ENCODE results near the gene UBA3. TPM values are rescaled to one million over a fixed set of nuclear protein-coding genes. Genes with fewer than 3 reads are reported as not detected.

UBA3 gene
- total and polyA plus RNA-seq, 10 of the 15 experiments (the other 5 are each of a cell fraction or from before 2014, with no cell fraction given), result 72.9 to 131 (median 102) TPM

DNA sequence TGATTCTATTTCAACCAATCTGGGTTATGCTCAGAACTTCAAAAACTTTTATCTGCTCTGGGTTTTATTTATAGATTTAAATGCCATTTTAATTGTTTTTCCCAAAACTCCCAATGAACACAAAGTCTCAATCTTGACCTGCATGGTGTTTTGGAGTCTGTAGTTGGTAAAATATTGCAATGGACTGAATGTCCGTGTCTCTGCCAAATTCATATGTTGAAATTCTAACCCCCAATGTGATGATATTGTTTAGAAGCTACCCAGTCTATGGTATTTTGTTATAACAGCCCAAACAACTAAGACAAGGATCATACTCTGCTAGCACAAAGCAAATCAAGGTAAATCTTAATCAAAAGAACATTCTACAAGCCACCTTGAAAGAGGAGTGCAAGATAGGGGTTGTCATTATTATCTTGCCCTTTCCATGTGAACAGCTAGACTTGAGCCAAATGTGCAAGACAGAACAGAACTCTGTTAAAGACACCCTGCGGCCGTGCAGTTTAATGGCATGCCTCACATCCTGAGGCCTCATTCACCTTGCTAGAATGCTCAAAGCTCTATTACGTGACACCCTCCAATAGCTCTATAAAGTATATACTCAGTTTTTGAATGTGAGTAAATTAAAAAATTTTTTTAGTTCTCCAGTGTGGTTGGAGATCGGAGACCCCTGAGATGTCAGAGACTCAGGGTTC lies 74.2 kb downstream of the UBA3 start:
- SMC1A ChIA-PET (ENCODE audit: uncharacterized antibody, unreplicated experiment), result interaction anchor here (1.0 kb wide), 1 partner anchor 100 kb away, joined by 3 read pairs; no protein-coding TSS in a partner anchor

DNA sequence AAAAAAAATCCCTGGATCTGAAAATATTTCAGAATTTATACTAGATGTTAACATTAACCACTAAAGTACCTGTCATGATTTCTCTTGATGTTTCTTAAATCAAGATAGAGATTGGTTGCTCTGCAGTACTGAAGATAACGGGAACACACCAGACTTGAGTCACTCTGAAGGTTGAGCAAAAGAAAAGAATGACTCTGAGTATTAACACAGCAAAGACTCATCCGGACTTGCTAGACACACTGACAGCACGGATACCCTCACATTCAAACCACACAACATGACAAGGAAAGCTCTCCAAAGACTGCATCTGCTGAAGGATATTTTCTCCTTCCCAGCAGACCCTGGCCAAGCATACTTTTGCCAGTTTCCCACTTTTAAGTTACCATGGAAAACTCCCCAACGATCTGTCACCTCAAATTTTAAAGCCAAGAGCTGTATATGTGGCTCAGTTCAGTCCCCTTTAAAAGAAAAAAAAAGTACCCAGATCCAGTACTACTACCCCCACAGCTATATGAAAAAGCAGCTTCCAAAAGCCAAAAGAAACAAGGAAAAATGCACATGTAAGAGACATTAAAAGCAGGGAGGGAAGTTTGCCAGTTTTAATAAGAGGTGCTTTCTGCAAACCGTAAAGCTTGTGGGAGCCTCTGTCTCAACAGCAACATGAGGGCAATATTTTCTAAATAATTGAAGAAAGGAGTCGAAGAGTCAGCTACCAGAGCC lies 74.9 kb downstream of the UBA3 start:
- FAIRE-seq (no peak), DNase-seq (ENCODE audit: low read depth, low spot score) (no peak), ATAC-seq (no peak)
- Histone ChIP-seq H3K4me1 (ENCODE audit: control insufficient read depth, insufficient read depth, low read length) (no peaks in the 10 kb centered on the region), H4K20me1 (ENCODE audit: control insufficient read depth, insufficient read depth) (no peaks in the 10 kb centered on the region), H3K4me2 (ENCODE audit: control insufficient read depth, insufficient read depth) (no peak overlapping the region), H3K79me2 (ENCODE audit: control insufficient read depth, insufficient read depth, low read length) (no peaks in the 10 kb centered on the region), H3K27ac (ENCODE audit: control insufficient read depth, insufficient read depth) (no peak overlapping the region), H3K27me3 (replicated peaks in 1 of 2; ENCODE audit: control insufficient read depth in 2 of 2, insufficient read depth in 2 of 2, low read length in 1 of 2) (no peaks in the 10 kb centered on the region), H2AFZ (ENCODE audit: control insufficient read depth, low read depth, low read length) (no peak overlapping the region), H3K9ac (ENCODE audit: control insufficient read depth, insufficient read depth, low read length) (no peak overlapping the region), H3K9me3 (replicated peaks; ENCODE audit: control insufficient read depth, insufficient read depth, low read length) (no peaks in the 10 kb centered on the region), H3K4me3 (no peak overlapping the region), H3K36me3 (ENCODE audit: control insufficient read depth in 2 of 2, insufficient read depth in 2 of 2, low read length in 1 of 2) (no peaks in the 10 kb centered on the region; a peak in 2 of 4 replicates)
- ChIA-PET SMC1A (ENCODE audit: uncharacterized antibody, unreplicated experiment) (interaction anchor here (1.0 kb wide), 1 partner anchor 101 kb away, joined by 3 read pairs; no protein-coding TSS in a partner anchor), CTCF (interaction anchor here (0.7 to 1.5 kb wide), 3 partner anchors 19 to 83 kb away, joined by 3 read pairs; no protein-coding TSS in a partner anchor), POLR2A (no interaction called here), RAD21 (ENCODE audit: unreplicated experiment) (no interaction called here)
- no TSS peak for BruUV-seq (replicated peaks)
- intact Hi-C loops (cut with micrococcal nuclease; ENCODE audit: unreplicated experiment), result no loop called here
- in situ Hi-C loops (cut with MboI), result no loop called here
- WGBS (ENCODE audit: insufficient coverage, insufficient replicate concordance, low lambda C conversion rate, missing lambda C conversion rate), result 84% methylated on average over 6 of the region's 6 CpGs
- TF ChIP-seq CREB1 (IDR thresholded peaks at IDR 0.05; ENCODE audit: low read depth) (no peak), SIX5 (IDR thresholded peaks at IDR 0.05; ENCODE audit: low read depth, low read length, severe bottlenecking) (no peak), CTCF (IDR thresholded peaks at IDR 0.05 in 2 of 3, conservative IDR thresholded peaks at IDR 0.05 in 1 of 3; ENCODE audit: control insufficient read depth in 2 of 3, extremely low read depth in 1 of 3, insufficient read depth in 1 of 3, low read depth in 3 of 3, low read length in 3 of 3) (no peak), STAT3 (IDR thresholded peaks at IDR 0.05; ENCODE audit: low read depth, low read length) (no peak), EGR1 (IDR thresholded peaks at IDR 0.05; ENCODE audit: borderline replicate concordance in 1 of 2, low read depth in 2 of 2, low read length in 2 of 2) (no peak), FOXK2 (IDR thresholded peaks at IDR 0.05) (no peak), GATAD2B (conservative IDR thresholded peaks at IDR 0.05; ENCODE audit: low read depth) (no peak)
- TF ChIP-seq, protein P1, sequence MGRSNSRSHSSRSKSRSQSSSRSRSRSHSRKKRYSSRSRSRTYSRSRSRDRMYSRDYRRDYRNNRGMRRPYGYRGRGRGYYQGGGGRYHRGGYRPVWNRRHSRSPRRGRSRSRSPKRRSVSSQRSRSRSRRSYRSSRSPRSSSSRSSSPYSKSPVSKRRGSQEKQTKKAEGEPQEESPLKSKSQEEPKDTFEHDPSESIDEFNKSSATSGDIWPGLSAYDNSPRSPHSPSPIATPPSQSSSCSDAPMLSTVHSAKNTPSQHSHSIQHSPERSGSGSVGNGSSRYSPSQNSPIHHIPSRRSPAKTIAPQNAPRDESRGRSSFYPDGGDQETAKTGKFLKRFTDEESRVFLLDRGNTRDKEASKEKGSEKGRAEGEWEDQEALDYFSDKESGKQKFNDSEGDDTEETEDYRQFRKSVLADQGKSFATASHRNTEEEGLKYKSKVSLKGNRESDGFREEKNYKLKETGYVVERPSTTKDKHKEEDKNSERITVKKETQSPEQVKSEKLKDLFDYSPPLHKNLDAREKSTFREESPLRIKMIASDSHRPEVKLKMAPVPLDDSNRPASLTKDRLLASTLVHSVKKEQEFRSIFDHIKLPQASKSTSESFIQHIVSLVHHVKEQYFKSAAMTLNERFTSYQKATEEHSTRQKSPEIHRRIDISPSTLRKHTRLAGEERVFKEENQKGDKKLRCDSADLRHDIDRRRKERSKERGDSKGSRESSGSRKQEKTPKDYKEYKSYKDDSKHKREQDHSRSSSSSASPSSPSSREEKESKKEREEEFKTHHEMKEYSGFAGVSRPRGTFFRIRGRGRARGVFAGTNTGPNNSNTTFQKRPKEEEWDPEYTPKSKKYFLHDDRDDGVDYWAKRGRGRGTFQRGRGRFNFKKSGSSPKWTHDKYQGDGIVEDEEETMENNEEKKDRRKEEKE (IDR thresholded peaks at IDR 0.05), result no peak

More for the DNA sequence above, 74.2 kb downstream of the UBA3 start:
- no peak for FAIRE-seq
- Histone ChIP-seq H3K4me1 (ENCODE audit: control insufficient read depth, insufficient read depth, low read length) (no peaks in the 10 kb centered on the region), H3K9me3 (replicated peaks; ENCODE audit: control insufficient read depth, insufficient read depth, low read length) (no peaks in the 10 kb centered on the region), H3K79me2 (ENCODE audit: control insufficient read depth, insufficient read depth, low read length) (no peaks in the 10 kb centered on the region), H2AFZ (ENCODE audit: control insufficient read depth, low read depth, low read length) (no peak overlapping the region), H3K36me3 (ENCODE audit: control insufficient read depth in 2 of 2, insufficient read depth in 2 of 2, low read length in 1 of 2) (no peaks in the 10 kb centered on the region; a peak in 2 of 4 replicates), H3K27ac (ENCODE audit: control insufficient read depth, insufficient read depth) (no peak overlapping the region), H3K4me3 (no peak overlapping the region), H3K9ac (ENCODE audit: control insufficient read depth, insufficient read depth, low read length) (no peak overlapping the region), H3K27me3 (replicated peaks in 1 of 2; ENCODE audit: control insufficient read depth in 2 of 2, insufficient read depth in 2 of 2, low read length in 1 of 2) (no peaks in the 10 kb centered on the region), H3K4me2 (ENCODE audit: control insufficient read depth, insufficient read depth) (no peak overlapping the region), H4K20me1 (ENCODE audit: control insufficient read depth, insufficient read depth) (no peaks in the 10 kb centered on the region)
- in situ Hi-C loops (cut with MboI), result no loop called here
- no peak for ATAC-seq
- TF ChIP-seq CREB1 (IDR thresholded peaks at IDR 0.05; ENCODE audit: low read depth) (no peak), STAT3 (IDR thresholded peaks at IDR 0.05; ENCODE audit: low read depth, low read length) (no peak), RBBP5 (conservative IDR thresholded peaks at IDR 0.05) (no peak), ETV6 (conservative IDR thresholded peaks at IDR 0.05 in 1 of 2, IDR thresholded peaks at IDR 0.05 in 1 of 2; ENCODE audit: borderline replicate concordance in 1 of 2, low read depth in 1 of 2) (no peak), MTA2 (IDR thresholded peaks at IDR 0.05; ENCODE audit: low read depth) (no peak), ZNF24 (IDR thresholded peaks at IDR 0.05) (no peak)
- RAD21 ChIA-PET (ENCODE audit: unreplicated experiment), result no interaction called here
- intact Hi-C loops (cut with micrococcal nuclease; ENCODE audit: unreplicated experiment), result no loop called here
- POLR2A ChIA-PET, result no interaction called here
- CTCF ChIA-PET, result interaction anchor here (0.7 to 1.5 kb wide), 3 partner anchors 10 to 82 kb away, joined by 3 read pairs; no protein-coding TSS in a partner anchor
- no peak for DNase-seq (ENCODE audit: low read depth, low spot score)
- BruUV-seq (replicated peaks), result no TSS peak
- 94% methylated on average over 5 of the region's 5 CpGs for WGBS (ENCODE audit: insufficient coverage, insufficient replicate concordance, low lambda C conversion rate, missing lambda C conversion rate)
